ENCODE results near the gene ARRB1.

DNA sequence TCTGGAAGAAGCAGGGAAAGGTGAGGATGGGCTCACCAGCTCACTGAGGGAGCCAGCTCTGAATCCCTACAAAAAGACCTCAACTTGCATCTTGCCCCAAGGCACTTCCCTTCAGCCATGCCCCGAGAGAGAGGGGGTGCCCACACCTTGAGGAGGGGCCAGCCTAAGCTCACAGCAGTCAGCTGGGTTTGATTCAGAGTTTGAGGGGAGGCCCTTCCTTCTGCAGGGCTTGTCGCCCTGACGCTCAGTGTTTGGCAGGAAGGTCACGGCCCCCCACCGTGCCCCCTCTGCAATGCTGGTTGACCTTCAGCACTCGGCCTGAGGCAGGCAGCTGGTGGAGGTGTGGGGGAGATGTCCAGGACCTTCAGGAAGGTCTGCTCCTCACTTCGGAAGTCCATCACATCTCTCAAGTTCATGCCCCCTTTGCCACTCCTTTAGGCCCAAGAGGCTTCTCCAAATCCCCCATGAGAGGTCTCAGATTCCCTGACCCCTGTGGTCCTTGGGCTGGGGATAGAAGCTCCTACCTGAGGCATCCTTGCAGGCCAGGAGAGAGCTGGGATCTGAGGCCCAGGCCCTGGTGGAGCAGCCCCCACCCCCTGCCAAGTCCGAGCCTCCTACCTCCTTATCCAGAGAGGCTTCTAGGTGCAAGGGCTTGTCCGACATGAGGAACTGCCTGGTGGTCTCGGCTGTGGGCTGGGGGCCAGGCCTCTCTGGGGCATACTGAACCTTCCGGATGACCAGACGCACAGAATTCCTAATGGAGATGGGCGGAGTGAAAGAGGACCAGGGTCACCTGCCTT is 73.3 kb downstream of the ARRB1 start:
- TF ChIP-seq, protein P1, sequence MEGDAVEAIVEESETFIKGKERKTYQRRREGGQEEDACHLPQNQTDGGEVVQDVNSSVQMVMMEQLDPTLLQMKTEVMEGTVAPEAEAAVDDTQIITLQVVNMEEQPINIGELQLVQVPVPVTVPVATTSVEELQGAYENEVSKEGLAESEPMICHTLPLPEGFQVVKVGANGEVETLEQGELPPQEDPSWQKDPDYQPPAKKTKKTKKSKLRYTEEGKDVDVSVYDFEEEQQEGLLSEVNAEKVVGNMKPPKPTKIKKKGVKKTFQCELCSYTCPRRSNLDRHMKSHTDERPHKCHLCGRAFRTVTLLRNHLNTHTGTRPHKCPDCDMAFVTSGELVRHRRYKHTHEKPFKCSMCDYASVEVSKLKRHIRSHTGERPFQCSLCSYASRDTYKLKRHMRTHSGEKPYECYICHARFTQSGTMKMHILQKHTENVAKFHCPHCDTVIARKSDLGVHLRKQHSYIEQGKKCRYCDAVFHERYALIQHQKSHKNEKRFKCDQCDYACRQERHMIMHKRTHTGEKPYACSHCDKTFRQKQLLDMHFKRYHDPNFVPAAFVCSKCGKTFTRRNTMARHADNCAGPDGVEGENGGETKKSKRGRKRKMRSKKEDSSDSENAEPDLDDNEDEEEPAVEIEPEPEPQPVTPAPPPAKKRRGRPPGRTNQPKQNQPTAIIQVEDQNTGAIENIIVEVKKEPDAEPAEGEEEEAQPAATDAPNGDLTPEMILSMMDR (conservative IDR thresholded peaks at IDR 0.05 in 1 of 2, IDR thresholded peaks at IDR 0.05 in 1 of 2; ENCODE audit: extremely low read depth in 1 of 2, insufficient read depth in 1 of 2, low read depth in 1 of 2, low read length in 2 of 2), result no peak
- TF ChIP-seq EZH2 (IDR thresholded peaks at IDR 0.05; ENCODE audit: borderline replicate concordance, low read length), result no peak
